Smooth muscle cell (in vitro differentiated cells): ENCODE results near the gene TCF12. TPM values are rescaled to one million over a fixed set of nuclear protein-coding genes. Genes with fewer than 3 reads are reported as not detected.
A peak's percentile ranks its signal among the peaks of the same experiment; 100 is the strongest.

Experiments
- DNase-seq: peaks from one replicate; lab custom pipeline; 2025; ENCODE audit not compliant: unreplicated experiment; lab: John Stamatoyannopoulos, UW
- H2AFZ ChIP-seq: fragments of 200-600 bp; sonication (generic); 2 replicates; pipeline ENCODE4 v1.6.0; 2016; ENCODE audit warnings: antibody characterized with exemption, low read depth, mild to moderate bottlenecking
- H3F3A ChIP-seq: fragments of 200-600 bp; sonication (generic); 2 replicates; pipeline ENCODE4 v1.6.0; 2017; ENCODE audit warnings: antibody characterized with exemption, low read depth
- H3K27ac ChIP-seq: fragments of 200-600 bp; sonication (generic); 2 replicates; pipeline ENCODE4 v1.5.1; 2016; ENCODE audit warnings: low read depth, mild to moderate bottlenecking
- H3K27me3 ChIP-seq: fragments of 200-600 bp; sonication (generic); 2 replicates; pipeline ENCODE4 v1.6.1; 2016; ENCODE audit warnings: low read depth, mild to moderate bottlenecking
- H3K36me3 ChIP-seq: fragments of 200-600 bp; sonication (generic); 2 replicates; pipeline ENCODE4 v1.5.1; 2016; ENCODE audit warnings: low read depth
- H3K4me1 ChIP-seq: fragments of 200-600 bp; sonication (generic); 2 replicates; pipeline ENCODE4 v1.5.1; 2016; ENCODE audit warnings: low read depth
- H3K4me2 ChIP-seq: fragments of 200-600 bp; sonication (generic); 2 replicates; pipeline ENCODE4 v1.6.0; 2016; ENCODE audit warnings: mild to moderate bottlenecking
- H3K4me3 ChIP-seq: fragments of 200-600 bp; sonication (generic); 2 replicates; pipeline ENCODE4 v1.5.1; 2016; ENCODE audit warnings: mild to moderate bottlenecking
- H3K79me2 ChIP-seq: fragments of 200-600 bp; sonication (generic); 2 replicates; pipeline ENCODE4 v1.6.0; 2016; ENCODE audit warnings: low read depth, mild to moderate bottlenecking
- H3K9ac ChIP-seq: fragments of 200-600 bp; sonication (generic); 2 replicates; pipeline ENCODE4 v1.6.0; 2016; ENCODE audit warnings: low read depth
- H3K9me3 ChIP-seq: fragments of 200-600 bp; sonication (generic); replicated peaks from 2 replicates; pipeline ENCODE4 v1.5.1; 2016; ENCODE audit warnings: low read depth
- H4K20me1 ChIP-seq: fragments of 200-600 bp; sonication (generic); 2 replicates; pipeline ENCODE4 v1.6.0; 2016; ENCODE audit warnings: low read depth
- whole genome bisulfite sequencing: methylation state at CpG from one replicate; pipeline ENCODE4 v1.1.7; 2016; ENCODE audit warnings: low lambda C conversion rate; 5-methylcytosine and 5-hydroxymethylcytosine counted together
- polyA plus RNA-seq: library from polyadenylated mRNA; unstranded; fragments of >200 nt; fragmentation: Nextera tagmentation; extraction: Ambion mirVana; gene quantifications from 2 replicates; pipeline ENCODE4 v1.2.1, GENCODE V29; 2016
- total RNA-seq: library from RNA; depleted of rRNA; stranded (reverse); fragments of >200 nt; gene quantifications from 2 replicates; pipeline ENCODE4 v1.2.3, GENCODE V29; 2014
- TF ChIP-seq, protein P1 (sequence below): fragments of 200-600 bp; sonication (generic); IDR thresholded peaks from 2 replicates; pipeline ENCODE4 v1.5.1; 2017; ENCODE audit warnings: borderline replicate concordance, mild to moderate bottlenecking, antibody characterized with exemption; ENCODE audit not compliant: insufficient read depth, poor library complexity, severe bottlenecking

The TCF12 gene
- total and polyA plus RNA-seq, 2 experiments from 2014 or later = 54.1 to 302 TPM

DNA sequence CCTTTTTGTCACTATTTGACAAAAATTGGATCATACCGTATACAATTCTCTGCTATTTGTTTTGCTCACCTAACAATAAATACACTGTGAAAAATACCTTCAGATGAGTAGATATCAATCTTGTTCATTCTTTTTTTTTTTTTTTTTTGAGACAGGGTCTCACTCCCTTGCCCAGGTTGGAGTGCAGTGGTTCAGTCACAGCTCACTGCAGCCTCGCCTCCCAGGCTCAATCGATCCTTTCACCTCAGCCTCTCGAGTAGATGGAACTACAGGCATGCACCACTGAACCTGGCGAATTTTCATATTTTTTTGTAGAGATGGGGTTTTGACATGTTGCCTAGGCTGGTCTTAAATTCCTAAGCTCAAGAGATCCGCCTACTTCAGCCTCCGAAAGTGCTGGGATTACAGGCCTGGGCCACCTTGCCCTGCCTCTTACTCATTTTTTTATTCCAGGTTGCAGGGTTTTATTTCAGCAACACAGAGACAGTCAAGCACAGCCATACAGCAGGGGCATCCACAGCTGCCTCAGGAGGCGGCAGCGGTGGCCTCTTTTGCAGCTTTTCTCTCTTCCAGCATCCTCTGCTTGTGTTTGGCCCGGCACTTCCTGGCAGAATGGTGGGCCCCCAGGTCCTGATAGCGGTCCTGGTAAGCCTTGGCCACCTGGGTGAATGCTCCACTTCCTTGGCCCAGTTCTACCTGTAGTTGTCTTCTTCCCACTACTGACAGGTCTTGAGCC is 406.7 kb downstream of the TCF12 start:
- H3K4me2 ChIP-seq = no peak overlapping the region
- no peak for DNase-seq
- no peaks in the 10 kb centered on the region for H4K20me1 ChIP-seq
- H2AFZ ChIP-seq = no peak overlapping the region
- H3K36me3 ChIP-seq = no peaks in the 10 kb centered on the region
- H3K9me3 ChIP-seq = no peaks in the 10 kb centered on the region
- no peaks in the 10 kb centered on the region for H3K4me1 ChIP-seq
- H3K27me3 ChIP-seq = no peaks in the 10 kb centered on the region
- no peak overlapping the region for H3K27ac ChIP-seq
- 95% methylated on average over 11 of the region's 11 CpGs for WGBS
- H3K9ac ChIP-seq = no peak overlapping the region
- TF ChIP-seq, protein P1, sequence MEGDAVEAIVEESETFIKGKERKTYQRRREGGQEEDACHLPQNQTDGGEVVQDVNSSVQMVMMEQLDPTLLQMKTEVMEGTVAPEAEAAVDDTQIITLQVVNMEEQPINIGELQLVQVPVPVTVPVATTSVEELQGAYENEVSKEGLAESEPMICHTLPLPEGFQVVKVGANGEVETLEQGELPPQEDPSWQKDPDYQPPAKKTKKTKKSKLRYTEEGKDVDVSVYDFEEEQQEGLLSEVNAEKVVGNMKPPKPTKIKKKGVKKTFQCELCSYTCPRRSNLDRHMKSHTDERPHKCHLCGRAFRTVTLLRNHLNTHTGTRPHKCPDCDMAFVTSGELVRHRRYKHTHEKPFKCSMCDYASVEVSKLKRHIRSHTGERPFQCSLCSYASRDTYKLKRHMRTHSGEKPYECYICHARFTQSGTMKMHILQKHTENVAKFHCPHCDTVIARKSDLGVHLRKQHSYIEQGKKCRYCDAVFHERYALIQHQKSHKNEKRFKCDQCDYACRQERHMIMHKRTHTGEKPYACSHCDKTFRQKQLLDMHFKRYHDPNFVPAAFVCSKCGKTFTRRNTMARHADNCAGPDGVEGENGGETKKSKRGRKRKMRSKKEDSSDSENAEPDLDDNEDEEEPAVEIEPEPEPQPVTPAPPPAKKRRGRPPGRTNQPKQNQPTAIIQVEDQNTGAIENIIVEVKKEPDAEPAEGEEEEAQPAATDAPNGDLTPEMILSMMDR = no peak
- no peak overlapping the region for H3K4me3 ChIP-seq
- H3K79me2 ChIP-seq = no peaks in the 10 kb centered on the region
- H3F3A ChIP-seq = no peaks in the 10 kb centered on the region

DNA sequence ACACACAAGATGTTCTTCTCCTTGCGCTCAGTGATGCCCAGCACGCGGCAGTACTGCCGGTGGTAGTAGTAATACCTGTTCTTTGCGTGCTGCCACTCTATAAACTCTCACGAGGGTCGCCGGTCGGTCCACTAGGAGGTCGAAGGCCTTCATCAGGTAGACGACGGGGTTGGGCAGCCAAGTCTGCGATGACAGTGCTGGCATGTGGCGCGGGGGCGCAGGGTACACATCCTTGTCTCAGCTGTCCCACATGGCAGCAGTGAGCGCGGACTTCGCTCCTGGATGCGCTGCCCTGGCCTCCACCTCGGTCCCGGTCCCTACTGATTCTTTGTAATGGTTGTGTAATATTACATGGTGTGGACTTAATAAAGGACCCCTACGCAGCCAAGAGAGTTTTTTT is 407.8 kb downstream of the TCF12 start:
- Histone ChIP-seq H3F3A (no peaks in the 10 kb centered on the region), H4K20me1 (no peaks in the 10 kb centered on the region), H2AFZ (no peak overlapping the region), H3K79me2 (no peaks in the 10 kb centered on the region), H3K36me3 (no peaks in the 10 kb centered on the region), H3K4me2 (no peak overlapping the region), H3K27ac (no peak overlapping the region), H3K27me3 (no peaks in the 10 kb centered on the region), H3K9me3 (no peaks in the 10 kb centered on the region), H3K4me3 (no peak overlapping the region), H3K4me1 (no peaks in the 10 kb centered on the region), H3K9ac (no peak overlapping the region)
- no peak for DNase-seq
- TF ChIP-seq, protein P1 = no peak
- 96% methylated on average over 23 of the region's 23 CpGs for WGBS

DNA sequence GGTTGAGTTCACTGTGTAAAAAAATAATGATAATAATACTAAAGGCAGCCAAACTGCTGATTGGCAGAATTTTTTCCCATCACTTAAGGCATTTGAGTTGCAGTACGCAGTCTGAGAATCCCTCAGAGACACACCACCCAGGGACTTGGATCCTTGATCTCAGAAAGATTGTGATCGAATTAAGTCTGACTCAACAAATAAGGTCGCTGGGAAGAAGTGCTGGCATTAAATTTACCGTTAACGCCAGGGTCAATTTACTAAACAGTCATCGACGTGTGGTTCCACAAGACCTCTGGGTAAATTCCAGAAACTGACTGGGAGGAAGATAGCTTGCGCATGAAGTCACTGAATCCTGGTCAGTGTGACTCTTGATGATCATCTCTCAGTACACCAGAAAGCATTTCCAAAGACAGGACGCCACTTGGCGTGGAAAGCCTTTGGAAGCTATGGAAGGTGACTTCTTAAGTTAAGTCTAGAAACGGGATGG is 409.6 kb downstream of the TCF12 start:
- no peaks in the 10 kb centered on the region for H3K27me3 ChIP-seq
- 34% methylated on average over 11 of the region's 11 CpGs for WGBS
- no peaks in the 10 kb centered on the region for H3F3A ChIP-seq
- no peaks in the 10 kb centered on the region for H3K4me1 ChIP-seq
- peak overlapping the region; percentile 69 for H3K4me2 ChIP-seq
- peak overlapping the region; percentile 71 for H3K27ac ChIP-seq
- H2AFZ ChIP-seq = peak overlapping the region; percentile 50
- TF ChIP-seq, protein P1 = no peak
- DNase-seq = no peak
- no peaks in the 10 kb centered on the region for H3K36me3 ChIP-seq
- H3K79me2 ChIP-seq = no peaks in the 10 kb centered on the region
- H4K20me1 ChIP-seq = no peaks in the 10 kb centered on the region
- H3K9ac ChIP-seq = peak overlapping the region; percentile 60
- no peak overlapping the region for H3K4me3 ChIP-seq
- H3K9me3 ChIP-seq = no peaks in the 10 kb centered on the region

DNA sequence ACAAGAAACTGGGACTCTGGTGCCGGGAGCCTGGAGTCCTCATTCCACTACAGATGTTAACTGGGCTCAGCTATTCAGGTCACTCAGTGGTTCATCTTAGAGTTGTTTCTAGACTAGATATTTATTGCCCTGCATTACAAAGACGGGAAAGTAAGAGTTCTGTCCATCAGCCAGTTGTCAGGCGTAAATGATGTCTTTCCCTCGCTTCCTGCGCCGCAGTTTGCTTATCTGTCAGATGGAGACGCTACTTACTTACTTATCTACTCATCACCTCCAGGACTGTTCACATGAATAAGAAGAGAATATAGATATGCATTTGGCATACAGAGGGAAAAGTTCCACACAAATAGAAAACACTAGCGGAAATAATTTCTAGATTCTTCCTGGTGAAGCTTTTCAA is 410.0 kb downstream of the TCF12 start:
- Histone ChIP-seq H2AFZ (no peak overlapping the region), H3K9ac (no peak overlapping the region)

More for the DNA sequence above, 410.0 kb downstream of the TCF12 start:
- 85% methylated on average over 8 of the region's 8 CpGs for WGBS
- no peaks in the 10 kb centered on the region for H3F3A ChIP-seq
- H3K27me3 ChIP-seq = no peaks in the 10 kb centered on the region
- TF ChIP-seq, protein P1 = no peak
- H3K9me3 ChIP-seq = no peaks in the 10 kb centered on the region
- H3K36me3 ChIP-seq = no peaks in the 10 kb centered on the region
- H4K20me1 ChIP-seq = no peaks in the 10 kb centered on the region
- no peaks in the 10 kb centered on the region for H3K4me1 ChIP-seq
- H3K27ac ChIP-seq = peak overlapping the region; percentile 48
- no peaks in the 10 kb centered on the region for H3K79me2 ChIP-seq
- H3K4me3 ChIP-seq = no peak overlapping the region
- no peak for DNase-seq
- peak overlapping the region; percentile 69 for H3K4me2 ChIP-seq
